Activated naive CD8-positive, alpha-beta T cell treated with anti-CD3 and anti-CD28 coated beads, Interleukin-2, amount 10 ng/mL, durations not matched to agents 7 days and 5 days (primary cell): ENCODE measurements around the gene ARID1B. TPM values are rescaled to one million over a fixed set of nuclear protein-coding genes. Genes with fewer than 3 reads are reported as not detected.

ENCODE experiments used
- ATAC-seq: fragments of 150-1000 bp; cut with Tn5 transposase; one replicate; pipeline ENCODE4 v1.10.0; 2021; ENCODE audit warnings: low read depth, moderate library complexity
- POLR2A ChIA-PET: fragments of 350-600 bp; sonication (Branson Sonifier 250); formaldehyde crosslinking; loops from one replicate; lab custom pipeline; 2021; ENCODE audit warnings: antibody characterized with exemption; lab: Charles Lee
- DNase-seq: peaks from one replicate; pipeline ENCODE4 v3.0.0; 2021
- H3K27ac Mint-ChIP-seq: one replicate; pipeline ENCODE4 v1.8.0; 2022; ENCODE audit warnings: mild to moderate bottlenecking, mixed read lengths
- H3K27me3 Mint-ChIP-seq: one replicate; pipeline ENCODE4 v1.8.0; 2022; ENCODE audit warnings: mild to moderate bottlenecking, moderate library complexity, mixed read lengths
- H3K36me3 Mint-ChIP-seq: one replicate; pipeline ENCODE4 v1.8.0; 2021; ENCODE audit warnings: mild to moderate bottlenecking, mixed read lengths
- H3K4me1 Mint-ChIP-seq: one replicate; pipeline ENCODE4 v1.8.0; 2021; ENCODE audit warnings: mixed read lengths
- H3K4me3 Mint-ChIP-seq: one replicate; pipeline ENCODE4 v1.8.0; 2022; ENCODE audit warnings: mild to moderate bottlenecking, moderate library complexity, mixed read lengths
- H3K9me3 Mint-ChIP-seq: one replicate; pipeline ENCODE4 v1.8.0; 2021; ENCODE audit warnings: mixed read lengths
- total RNA-seq, 2 experiments: library from RNA; stranded (reverse); gene quantifications; one replicate each; pipeline ENCODE4 v1.2.3, GENCODE V29; 2021

ARID1B gene
- total RNA-seq, 2 experiments from 2014 or later, result 83.2 to 98.2 TPM

GRCh38 chr6:157121897-157122296 is 344.7 kb downstream of the ARID1B start:
- H3K4me1 Mint-ChIP-seq, result peaks cover 13% of the 10 kb centered on the region
- ATAC-seq, result no peak
- POLR2A ChIA-PET, result no interaction called here
- H3K4me3 Mint-ChIP-seq, result no peak overlapping the region
- no peaks in the 10 kb centered on the region for H3K27me3 Mint-ChIP-seq
- H3K27ac Mint-ChIP-seq, result no peak overlapping the region
- DNase-seq, result no peak
- no peaks in the 10 kb centered on the region for H3K9me3 Mint-ChIP-seq
- peaks cover 11% of the 10 kb centered on the region for H3K36me3 Mint-ChIP-seq

GRCh38 chr6:157123234-157123633 is 346.1 kb downstream of the ARID1B start:
- H3K27me3 Mint-ChIP-seq, result no peaks in the 10 kb centered on the region
- ATAC-seq, result no peak
- H3K4me1 Mint-ChIP-seq, result peaks cover 13% of the 10 kb centered on the region
- no peaks in the 10 kb centered on the region for H3K9me3 Mint-ChIP-seq
- POLR2A ChIA-PET, result no interaction called here
- DNase-seq, result no peak
- H3K36me3 Mint-ChIP-seq, result peaks cover 11% of the 10 kb centered on the region
- H3K4me3 Mint-ChIP-seq, result no peak overlapping the region
- no peak overlapping the region for H3K27ac Mint-ChIP-seq

GRCh38 chr6:157124485-157125254 is 347.5 kb downstream of the ARID1B start:
- Mint-ChIP-seq H3K4me1 (peaks cover 17% of the 10 kb centered on the region), H3K4me3 (no peak overlapping the region), H3K27ac (no peak overlapping the region), H3K9me3 (no peaks in the 10 kb centered on the region), H3K36me3 (peaks cover 11% of the 10 kb centered on the region), H3K27me3 (no peaks in the 10 kb centered on the region)
- ATAC-seq (no peak), DNase-seq (no peak)
- POLR2A ChIA-PET, result no interaction called here

GRCh38 chr6:157125531-157125930 is 348.4 kb downstream of the ARID1B start:
- Mint-ChIP-seq H3K4me3 (no peak overlapping the region), H3K27ac (no peak overlapping the region), H3K36me3 (peaks cover 9% of the 10 kb centered on the region), H3K27me3 (no peaks in the 10 kb centered on the region), H3K9me3 (no peaks in the 10 kb centered on the region), H3K4me1 (peaks cover 18% of the 10 kb centered on the region)
- DNase-seq (no peak), ATAC-seq (no peak)
- POLR2A ChIA-PET, result no interaction called here

- Mint-ChIP-seq H3K27me3 (no peaks in the 10 kb centered on the region), H3K4me1 (peaks cover 12% of the 10 kb centered on the region), H3K4me3 (no peak overlapping the region), H3K36me3 (peaks cover 4% of the 10 kb centered on the region), H3K27ac (no peak overlapping the region), H3K9me3 (no peaks in the 10 kb centered on the region)
- DNase-seq (no peak), ATAC-seq (no peak)
- POLR2A ChIA-PET, result no interaction called here
Measured at GRCh38 chr6:157126183-157127098, 349.3 kb downstream of the ARID1B start.

- Mint-ChIP-seq H3K27me3 (no peaks in the 10 kb centered on the region), H3K9me3 (no peaks in the 10 kb centered on the region), H3K4me1 (peaks cover 11% of the 10 kb centered on the region), H3K27ac (no peak overlapping the region), H3K4me3 (no peak overlapping the region), H3K36me3 (peaks cover 4% of the 10 kb centered on the region)
- ATAC-seq (no peak), DNase-seq (no peak)
- POLR2A ChIA-PET, result interaction anchor here (0.6 kb wide), 1 partner anchor 66 kb away, joined by 3 read pairs; no protein-coding TSS in a partner anchor
Measured at GRCh38 chr6:157128235-157128775, 351.1 kb downstream of the ARID1B start.

GRCh38 chr6:157131250-157131649 is 354.1 kb downstream of the ARID1B start:
- Mint-ChIP-seq H3K4me1 (peaks cover 5% of the 10 kb centered on the region), H3K27ac (no peak overlapping the region), H3K36me3 (peaks cover 7% of the 10 kb centered on the region), H3K4me3 (no peak overlapping the region), H3K27me3 (no peaks in the 10 kb centered on the region), H3K9me3 (no peaks in the 10 kb centered on the region)
- DNase-seq, result no peak
- no peak for ATAC-seq
- POLR2A ChIA-PET, result no interaction called here

GRCh38 chr6:157133856-157134255 is 356.7 kb downstream of the ARID1B start:
- Mint-ChIP-seq H3K27ac (no peak overlapping the region), H3K9me3 (no peaks in the 10 kb centered on the region), H3K4me3 (no peak overlapping the region), H3K27me3 (no peaks in the 10 kb centered on the region), H3K36me3 (peaks cover 7% of the 10 kb centered on the region), H3K4me1 (peaks cover 5% of the 10 kb centered on the region)
- POLR2A ChIA-PET, result no interaction called here
- no peak for DNase-seq
- ATAC-seq, result no peak

GRCh38 chr6:157134402-157135047 is 357.3 kb downstream of the ARID1B start:
- no peak for ATAC-seq
- Mint-ChIP-seq H3K36me3 (peaks cover 7% of the 10 kb centered on the region), H3K27ac (no peak overlapping the region)

GRCh38 chr6:157135691-157136090 is 358.5 kb downstream of the ARID1B start:
- Mint-ChIP-seq H3K4me3 (no peak overlapping the region), H3K27ac (no peak overlapping the region), H3K9me3 (no peaks in the 10 kb centered on the region), H3K36me3 (peaks cover 7% of the 10 kb centered on the region), H3K4me1 (peaks cover 1% of the 10 kb centered on the region), H3K27me3 (no peaks in the 10 kb centered on the region)
- POLR2A ChIA-PET, result no interaction called here
- ATAC-seq, result no peak
- no peak for DNase-seq

More at GRCh38 chr6:157134402-157135047, 357.3 kb downstream of the ARID1B start:
- Mint-ChIP-seq H3K27me3 (no peaks in the 10 kb centered on the region), H3K4me3 (no peak overlapping the region), H3K9me3 (no peaks in the 10 kb centered on the region), H3K4me1 (peaks cover 3% of the 10 kb centered on the region)
- no peak for DNase-seq
- POLR2A ChIA-PET, result no interaction called here

GRCh38 chr6:157137501-157137900 is 360.3 kb downstream of the ARID1B start:
- DNase-seq (no peak), ATAC-seq (no peak)
- POLR2A ChIA-PET, result no interaction called here
- H3K27me3 Mint-ChIP-seq, result no peaks in the 10 kb centered on the region
- no peak overlapping the region for H3K27ac Mint-ChIP-seq
- peaks cover 7% of the 10 kb centered on the region for H3K36me3 Mint-ChIP-seq
- peaks cover 1% of the 10 kb centered on the region for H3K4me1 Mint-ChIP-seq
- H3K9me3 Mint-ChIP-seq, result no peaks in the 10 kb centered on the region
- H3K4me3 Mint-ChIP-seq, result no peak overlapping the region

GRCh38 chr6:157139054-157139708 is 362.0 kb downstream of the ARID1B start:
- Mint-ChIP-seq H3K4me3 (no peak overlapping the region), H3K27ac (no peak overlapping the region), H3K9me3 (no peaks in the 10 kb centered on the region), H3K27me3 (no peaks in the 10 kb centered on the region), H3K4me1 (peaks cover 1% of the 10 kb centered on the region), H3K36me3 (peaks cover 6% of the 10 kb centered on the region)
- peak; percentile 33 for ATAC-seq
- DNase-seq, result no peak
- POLR2A ChIA-PET, result no interaction called here
